Stomach (tissue), 9 donors: Measurements from ENCODE around the gene TMX4. TPM values are rescaled to one million over a fixed set of nuclear protein-coding genes. Genes with fewer than 3 reads are reported as not detected.
"Not testable (repeated sequence)": the region's sequence is repeated elsewhere in the genome, so short reads cannot be mapped to it uniquely, and the experiment has no call there.

Experiments
- DNase-seq, 2 donors: peaks; one replicate each; pipeline versions ENCODE4 v3.0.0 to v3.0.0-alpha.2; 2013 to 2019
- H3K27ac ChIP-seq, 5 donors: fragments of 200-600 bp in 4 of 5; sonication (generic) in 4 of 5; one replicate each; pipeline ENCODE4 v1.5.1; 2013 to 2019; ENCODE audit warnings: mild to moderate bottlenecking in 1 of 5, moderate library complexity in 1 of 5
- H3K27me3 ChIP-seq, 3 donors: fragments of 200-600 bp; sonication (generic); one replicate each; pipeline ENCODE4 v1.5.1; 2017 to 2019; ENCODE audit warnings: mixed run types in 1 of 3
- H3K36me3 ChIP-seq, 4 donors: fragments of 200-600 bp; sonication (generic); 1 replicate in 3 of 4; 2 replicates in 1 of 4; pipeline ENCODE4 v1.5.1; 2016 to 2019
- H3K4me1 ChIP-seq, 4 donors: fragments of 200-600 bp; sonication (generic); one replicate each; pipeline ENCODE4 v1.5.1; 2016 to 2019
- H3K4me3 ChIP-seq, 4 donors: fragments of 200-600 bp; sonication (generic) in 3 of 4; one replicate each; pipeline ENCODE4 v1.5.1; 2016 to 2019; ENCODE audit warnings: mild to moderate bottlenecking in 1 of 4
- H3K9me3 ChIP-seq, 4 donors: fragments of 200-600 bp; sonication (generic); one replicate each; pipeline ENCODE4 v1.5.1; 2016 to 2019
- EP300 ChIP-seq: sonication (generic); formaldehyde crosslinking; IDR thresholded peaks from one replicate; pipeline ENCODE4 v1.6.1; 2017; ENCODE audit warnings: antibody characterized with exemption
- POLR2A ChIP-seq, 4 donors: fragments of 450-650 bp; IDR thresholded peaks; one replicate each; pipeline ENCODE4 v1.6.1; 2016; ENCODE audit warnings: antibody characterized with exemption in 4 of 4, control low read depth in 2 of 4, mild to moderate bottlenecking in 1 of 4, moderate library complexity in 1 of 4
- POLR2AphosphoS5 ChIP-seq, 3 donors: sonication (generic); formaldehyde crosslinking; IDR thresholded peaks; one replicate each; pipeline ENCODE4 v1.6.1; 2016; ENCODE audit warnings: antibody characterized with exemption in 3 of 3
- WGBS, 5 donors: extraction: QIAGEN DNeasy Blood & Tissue Kit in 3 of 5; methylation state at CpG; one replicate each; pipeline versions ENCODE4 v1.1.5 to v1.1.7; 2013 to 2018; 5-methylcytosine and 5-hydroxymethylcytosine counted together
- intact Hi-C: fragments of 100-400 bp; cut with DNase I; formaldehyde crosslinking; loops from one replicate; pipeline ENCODE4 v1.15.1; 2023; ENCODE audit warnings: low total_unique reads
- polyA plus RNA-seq, 3 donors: library from polyadenylated mRNA; stranded (reverse); fragments of 200-250 nt; gene quantifications; one replicate each; pipeline ENCODE4 v1.2.3, GENCODE V29; 2013
- total RNA-seq, 5 donors: library from RNA; depleted of rRNA; stranded (reverse); fragments of >200 nt; gene quantifications; one replicate each; pipeline versions ENCODE4 v1.1.0 to v1.2.3, GENCODE V29; 2014 to 2016
- TF ChIP-seq, protein P1 (sequence below), 7 experiments: fragments of 450-650 bp in 4 of 7; fragments of 200-600 bp in 3 of 7; sonication (generic) in 3 of 7; IDR thresholded peaks; one replicate each; pipeline ENCODE4 v1.5.1; 2016 to 2019; ENCODE audit warnings: antibody characterized with exemption in 7 of 7, control low read depth in 2 of 7, mild to moderate bottlenecking in 1 of 7
- donor health status: healthy with polysubstance abuse.
- donor health status: Bipolar disorder and iron deficiency.
- donor health status: healthy.

TMX4 gene
- total and polyA plus RNA-seq, 8 donors = 5.7 to 153 (median 18.8) TPM

- TF ChIP-seq POLR2A (IDR thresholded peaks at IDR 0.05) (no peak), EP300 (no peak), POLR2AphosphoS5 (IDR thresholded peaks at IDR 0.05) (no peak)
- TF ChIP-seq, protein P1, sequence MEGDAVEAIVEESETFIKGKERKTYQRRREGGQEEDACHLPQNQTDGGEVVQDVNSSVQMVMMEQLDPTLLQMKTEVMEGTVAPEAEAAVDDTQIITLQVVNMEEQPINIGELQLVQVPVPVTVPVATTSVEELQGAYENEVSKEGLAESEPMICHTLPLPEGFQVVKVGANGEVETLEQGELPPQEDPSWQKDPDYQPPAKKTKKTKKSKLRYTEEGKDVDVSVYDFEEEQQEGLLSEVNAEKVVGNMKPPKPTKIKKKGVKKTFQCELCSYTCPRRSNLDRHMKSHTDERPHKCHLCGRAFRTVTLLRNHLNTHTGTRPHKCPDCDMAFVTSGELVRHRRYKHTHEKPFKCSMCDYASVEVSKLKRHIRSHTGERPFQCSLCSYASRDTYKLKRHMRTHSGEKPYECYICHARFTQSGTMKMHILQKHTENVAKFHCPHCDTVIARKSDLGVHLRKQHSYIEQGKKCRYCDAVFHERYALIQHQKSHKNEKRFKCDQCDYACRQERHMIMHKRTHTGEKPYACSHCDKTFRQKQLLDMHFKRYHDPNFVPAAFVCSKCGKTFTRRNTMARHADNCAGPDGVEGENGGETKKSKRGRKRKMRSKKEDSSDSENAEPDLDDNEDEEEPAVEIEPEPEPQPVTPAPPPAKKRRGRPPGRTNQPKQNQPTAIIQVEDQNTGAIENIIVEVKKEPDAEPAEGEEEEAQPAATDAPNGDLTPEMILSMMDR (IDR thresholded peaks at IDR 0.05) = no peak
- Histone ChIP-seq H3K27me3 (no peaks in the 10 kb centered on the region), H3K36me3 (no peaks in the 10 kb centered on the region), H3K9me3 (no peaks in the 10 kb centered on the region), H3K4me3 (no peak overlapping the region), H3K4me1 (no peaks in the 10 kb centered on the region), H3K27ac (no peak overlapping the region)
- 57 to 79% (median 67%) methylated on average over 4 of the region's 4 CpGs for WGBS, 5 donors
- intact Hi-C loops = no loop called here
- no peak for DNase-seq
These were observed 52.2 kb downstream of the TMX4 start for GRCh38 chr20:7967199-7967844.

DNA sequence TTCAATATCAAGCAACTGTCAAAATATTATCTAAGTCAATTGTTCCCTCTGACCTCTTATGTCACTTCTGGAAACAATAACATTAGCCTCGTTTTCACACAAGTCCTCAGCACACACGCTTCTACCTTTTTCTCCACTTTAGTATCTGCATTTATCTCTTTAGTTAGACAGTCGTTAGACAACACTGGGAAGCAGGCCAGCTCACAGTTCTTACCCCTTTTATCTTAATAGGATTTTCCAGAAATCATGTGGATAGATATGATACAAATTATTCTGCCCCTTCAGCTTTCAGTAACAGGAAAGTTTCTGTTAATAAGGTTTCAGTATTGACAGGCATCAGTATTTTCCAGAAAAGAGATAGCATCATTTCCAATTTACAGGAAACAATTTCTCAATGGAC lies 53.4 kb downstream of the TMX4 start:
- intact Hi-C loops = no loop called here
- WGBS, 5 donors = 19 to 38% (median 23%) methylated on average over 3 of the region's 3 CpGs

GRCh38 chr20:7959484-7959883 lies 60.1 kb downstream of the TMX4 start:
- no peaks in the 10 kb centered on the region for H3K27me3 ChIP-seq
- intact Hi-C loops = no loop called here
- WGBS, 5 donors = 11 to 48% (median 42%) methylated on average over 1 of the region's 1 CpG
- no peak for DNase-seq
- TF ChIP-seq POLR2A (IDR thresholded peaks at IDR 0.05) (no peak), POLR2AphosphoS5 (IDR thresholded peaks at IDR 0.05) (no peak), EP300 (no peak)
- TF ChIP-seq, protein P1 (IDR thresholded peaks at IDR 0.05) = no peak
- no peaks in the 10 kb centered on the region for H3K4me1 ChIP-seq
- no peak overlapping the region for H3K27ac ChIP-seq
- H3K9me3 ChIP-seq = peaks cover 0 to 8% (median 3%) of the 10 kb centered on the region in 4 donors
- H3K36me3 ChIP-seq = no peaks in the 10 kb centered on the region
- no peak overlapping the region for H3K4me3 ChIP-seq

More for the DNA sequence above, 53.4 kb downstream of the TMX4 start:
- Histone ChIP-seq H3K4me1 (no peaks in the 10 kb centered on the region), H3K4me3 (no peak overlapping the region), H3K36me3 (no peaks in the 10 kb centered on the region), H3K27ac (no peak overlapping the region), H3K27me3 (no peaks in the 10 kb centered on the region), H3K9me3 (no peaks in the 10 kb centered on the region)
- DNase-seq = peak in 1 of 2 donors; percentile 7
- TF ChIP-seq, protein P1 (IDR thresholded peaks at IDR 0.05) = no peak
- TF ChIP-seq EP300 = no peak
- TF ChIP-seq POLR2A (IDR thresholded peaks at IDR 0.05) = no peak
- TF ChIP-seq POLR2AphosphoS5 (IDR thresholded peaks at IDR 0.05) = no peak

DNA sequence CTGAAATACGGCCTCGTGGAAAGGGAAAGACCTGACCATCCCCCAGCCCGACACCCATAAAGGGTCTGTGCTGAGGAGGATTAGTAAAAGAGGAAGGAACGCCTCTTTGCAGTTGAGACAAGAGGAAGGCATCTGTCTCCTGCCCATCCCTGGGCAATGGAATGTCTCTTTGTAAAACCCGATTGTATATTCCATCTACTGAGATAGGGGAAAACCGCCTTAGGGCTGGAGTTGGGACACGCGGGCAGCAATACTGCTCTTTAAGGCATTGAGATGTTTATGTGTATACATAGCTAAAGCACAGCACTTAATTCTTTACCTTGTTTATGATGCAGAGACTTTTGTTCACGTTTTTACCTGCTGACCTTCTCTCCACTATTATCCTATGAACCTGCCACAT lies 63.0 kb downstream of the TMX4 start:
- WGBS, 5 donors = 73 to 83% (median 74%) methylated on average over 9 of the region's 9 CpGs
- H3K4me3 ChIP-seq, H3K27ac ChIP-seq, H3K4me1 ChIP-seq, H3K36me3 ChIP-seq, DNase-seq, H3K27me3 ChIP-seq, intact Hi-C loops: not testable (repeated sequence)
- peaks cover 0 to 14% (median 3%) of the 10 kb centered on the region in 4 donors for H3K9me3 ChIP-seq

DNA sequence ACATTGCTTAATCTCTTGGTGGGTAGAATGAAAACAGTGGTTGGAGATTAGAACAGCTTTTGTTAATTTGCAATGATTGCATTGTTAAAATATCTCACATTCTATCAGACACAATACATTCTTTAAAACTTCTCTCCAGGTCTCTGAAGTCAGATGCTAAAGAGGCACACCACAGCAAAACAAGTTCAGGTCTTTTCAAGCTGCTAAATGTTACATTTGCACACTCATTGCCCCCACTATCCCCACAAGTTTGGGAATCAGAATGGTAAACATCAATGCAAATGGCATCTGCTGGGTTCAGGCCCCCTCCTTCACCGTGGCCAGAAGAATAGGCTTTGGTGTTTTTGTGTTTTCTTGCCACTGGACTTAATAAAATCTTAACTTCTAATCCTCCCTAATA lies 69.2 kb downstream of the TMX4 start:
- Histone ChIP-seq H3K9me3 (peaks cover 0 to 17% (median 7%) of the 10 kb centered on the region in 4 donors), H3K27me3 (no peaks in the 10 kb centered on the region), H3K4me3 (no peak overlapping the region), H3K36me3 (no peaks in the 10 kb centered on the region), H3K27ac (no peak overlapping the region), H3K4me1 (no peaks in the 10 kb centered on the region)
- DNase-seq = no peak
- TF ChIP-seq, protein P1 (IDR thresholded peaks at IDR 0.05) = no peak
- no peak for TF ChIP-seq POLR2A (IDR thresholded peaks at IDR 0.05)
- WGBS, 5 donors = 72 to 86% (median 78%) methylated on average over 1 of the region's 1 CpG
- intact Hi-C loops = no loop called here
